HG03280 (cell line): ENCODE measurements around the gene HRK.

ENCODE experiments used
- ATAC-seq: cut with Tn5 transposase; IDR thresholded peaks from one replicate; pipeline ENCODE4 v1.9.1; 2021; ENCODE audit warnings: mild to moderate bottlenecking, moderate library complexity; ENCODE audit not compliant: unreplicated experiment

HRK gene

DNA sequence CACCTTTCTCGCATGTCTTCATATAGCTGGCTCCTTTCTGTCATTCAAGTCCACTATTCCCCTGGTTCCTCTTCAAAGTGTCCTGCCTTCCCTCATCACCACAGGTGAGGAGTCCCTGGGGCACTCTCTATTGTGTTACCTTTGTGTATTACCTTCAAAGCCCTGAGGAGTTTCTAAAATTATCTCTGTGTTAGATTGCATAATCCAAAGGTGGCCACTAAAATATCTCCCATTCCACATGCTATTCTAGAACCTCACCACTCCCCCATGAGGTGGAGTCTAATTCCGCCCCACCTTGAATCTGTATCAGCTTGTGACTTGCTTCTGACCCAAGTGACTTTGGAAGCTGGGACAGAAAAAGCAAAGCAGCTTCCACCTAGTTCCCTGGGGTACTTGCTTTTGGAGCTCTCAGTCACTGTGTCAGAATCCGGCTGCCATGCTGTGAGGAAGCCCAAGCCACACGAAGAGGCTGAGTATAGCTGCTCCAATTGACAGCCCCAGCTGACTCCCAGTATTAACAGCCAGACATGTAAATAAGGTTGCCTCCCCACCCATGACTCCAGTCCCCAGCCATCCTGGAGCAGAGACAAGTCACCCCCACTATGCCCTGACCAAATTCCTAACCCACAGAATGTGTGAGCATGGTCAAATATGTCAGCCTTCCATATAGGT is 6.8 kb downstream of the HRK start:
- no peak for ATAC-seq

DNA sequence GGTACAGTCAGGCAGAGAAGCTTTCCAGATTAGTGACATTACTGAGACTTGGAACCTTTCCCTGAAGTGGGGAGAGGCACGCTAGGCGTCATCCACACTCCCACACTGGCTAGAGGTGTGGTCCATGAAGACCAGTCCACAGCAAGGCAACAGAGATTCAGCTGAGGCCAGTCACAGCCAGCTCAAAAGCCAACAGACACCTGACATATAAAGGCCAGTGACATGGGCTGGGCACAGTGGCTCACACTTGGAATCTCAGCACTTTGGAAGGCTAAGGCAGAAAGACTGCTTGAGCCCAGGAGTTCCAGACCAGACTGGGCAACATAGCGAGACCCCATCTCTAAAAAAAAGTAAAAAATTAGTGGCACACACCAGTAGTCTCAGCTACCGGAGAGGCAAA is 10.9 kb downstream of the HRK start:
- no peak for ATAC-seq

DNA sequence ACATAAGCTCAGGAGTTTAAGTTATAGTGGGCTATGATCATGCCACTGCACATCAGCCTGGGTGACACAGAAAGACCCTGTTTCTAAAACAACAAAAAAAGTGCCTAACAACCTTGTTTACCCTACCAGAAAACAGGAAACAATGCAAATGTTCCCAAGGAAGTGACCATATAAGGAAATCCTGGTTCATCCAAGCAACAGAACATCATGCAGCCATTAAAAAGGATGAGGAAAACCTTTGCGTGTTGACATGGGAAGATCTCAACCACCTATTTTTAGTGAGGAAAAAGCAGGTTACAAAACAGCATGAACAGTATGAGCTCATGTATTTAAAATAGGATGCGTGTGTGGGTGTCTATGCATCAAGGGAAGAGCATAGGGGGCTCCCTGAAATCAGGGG is 13.7 kb downstream of the HRK start:
- ATAC-seq: no peak

DNA sequence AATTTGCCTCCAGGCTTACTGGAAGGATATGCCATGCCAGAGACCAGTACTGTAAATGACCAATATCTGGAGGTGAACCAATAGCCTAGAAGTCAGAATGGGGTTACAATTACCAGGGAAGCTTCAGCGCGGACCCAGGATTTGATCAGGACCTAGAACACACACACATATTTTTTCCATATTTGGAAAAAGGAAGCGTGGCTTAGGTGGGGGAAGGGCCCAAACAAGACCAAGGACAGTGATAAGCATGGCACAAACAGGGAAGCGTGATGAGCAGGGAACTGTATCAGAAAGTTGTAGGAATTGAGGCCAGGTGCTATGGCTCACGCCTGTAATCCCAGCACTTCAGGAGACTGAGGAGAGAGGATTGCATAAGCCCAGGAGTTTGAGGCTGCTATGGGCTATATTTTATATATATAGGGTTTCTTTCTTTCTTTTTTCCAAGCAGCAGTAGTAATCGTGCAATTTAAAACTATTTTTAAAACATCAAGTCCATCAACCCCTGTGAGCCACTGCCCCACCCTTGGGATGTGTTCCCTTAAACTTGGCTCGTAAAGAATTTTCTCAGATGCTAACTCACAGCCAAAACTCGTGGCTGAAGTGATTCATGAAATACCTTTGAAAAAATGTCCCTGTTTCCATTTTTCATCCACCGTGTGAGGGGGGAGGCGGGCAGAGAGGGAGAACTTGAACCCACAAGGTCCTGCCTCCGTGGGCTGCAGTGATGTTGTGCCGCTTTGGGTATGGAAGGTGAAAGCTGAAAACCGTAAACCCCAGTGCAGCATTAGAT is 16.7 kb downstream of the HRK start:
- no peak for ATAC-seq

DNA sequence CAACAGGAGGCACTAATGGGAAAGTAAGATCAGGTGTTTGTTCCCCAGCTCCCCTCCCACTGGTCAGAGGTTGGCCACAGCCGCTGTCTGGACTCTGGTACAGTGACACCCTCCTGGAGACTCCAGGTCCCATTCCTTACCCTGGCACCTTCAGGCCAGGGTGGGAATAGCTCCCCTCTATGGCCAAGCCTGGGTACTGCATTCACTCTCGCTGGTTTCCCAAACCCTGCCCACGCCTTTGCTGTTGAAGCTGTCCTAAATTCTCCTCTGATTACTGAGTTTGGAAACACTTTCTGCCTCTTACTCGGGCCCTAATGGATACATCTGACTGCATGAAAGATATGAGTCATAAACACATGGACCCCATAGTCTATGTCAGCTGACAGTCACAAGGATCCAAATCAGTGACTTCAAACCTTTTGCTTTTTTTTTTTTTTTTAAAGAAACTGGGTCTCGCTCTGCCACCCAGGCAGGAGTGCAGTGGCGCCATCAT is 17.9 kb downstream of the HRK start:
- ATAC-seq: no peak

DNA sequence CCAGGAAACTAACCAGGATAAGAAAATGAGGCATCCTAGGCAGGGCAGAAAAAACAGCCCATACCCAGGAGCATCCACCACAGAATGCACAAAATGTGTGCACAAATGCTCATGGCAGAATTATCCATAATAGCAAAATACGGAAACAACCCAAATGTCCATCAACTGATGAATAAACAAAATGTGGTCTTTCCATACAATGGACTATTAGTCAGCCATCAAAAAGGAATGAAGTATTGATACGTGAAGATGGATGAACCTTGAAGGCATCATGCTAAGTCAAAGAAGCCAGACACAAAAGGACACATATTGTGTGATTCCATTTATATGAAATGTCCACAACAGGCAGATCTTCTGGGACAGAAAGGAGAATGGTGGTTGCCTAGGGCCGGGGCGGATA is 19.1 kb downstream of the HRK start:
- no peak for ATAC-seq

DNA sequence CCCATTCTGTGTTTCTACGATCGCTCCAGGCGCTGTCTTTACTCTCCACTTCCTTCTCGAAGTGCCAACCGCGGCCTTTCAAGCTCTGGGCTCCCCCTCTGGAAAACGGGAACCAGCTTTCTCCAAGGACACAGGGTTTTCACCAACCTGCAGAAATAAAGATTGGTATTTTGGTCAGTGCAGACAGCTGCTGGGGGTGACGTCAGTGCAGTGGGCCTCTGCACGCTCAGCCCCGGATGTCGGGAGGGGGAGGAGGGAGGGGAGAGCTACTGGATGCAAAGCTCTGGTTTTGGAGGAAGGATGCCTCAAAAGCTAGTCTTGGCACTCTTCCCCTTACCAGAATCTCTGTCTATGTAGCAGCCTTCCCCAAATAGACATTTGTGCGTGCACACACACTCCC is 19.9 kb downstream of the HRK start:
- peak; percentile 83 for ATAC-seq

DNA sequence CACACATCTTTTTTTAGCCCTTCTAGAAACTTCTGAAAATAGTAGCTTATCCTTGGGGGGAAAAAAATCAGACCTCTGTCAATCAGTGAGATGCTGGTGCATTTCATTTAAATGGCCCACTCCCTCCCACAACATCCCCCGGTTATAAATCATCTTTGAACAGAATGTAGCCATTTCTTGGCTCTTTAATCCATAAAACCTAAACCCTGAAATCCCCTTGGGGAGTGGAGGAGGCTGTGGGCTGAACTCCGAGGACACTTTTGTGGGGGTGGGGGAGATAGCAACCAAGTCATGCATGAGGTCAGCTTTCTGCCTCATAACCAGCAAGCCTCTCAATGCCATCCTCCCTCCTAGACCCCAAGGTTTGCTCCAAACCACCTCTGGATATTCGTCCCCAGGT is 21.0 kb downstream of the HRK start:
- ATAC-seq: no peak

DNA sequence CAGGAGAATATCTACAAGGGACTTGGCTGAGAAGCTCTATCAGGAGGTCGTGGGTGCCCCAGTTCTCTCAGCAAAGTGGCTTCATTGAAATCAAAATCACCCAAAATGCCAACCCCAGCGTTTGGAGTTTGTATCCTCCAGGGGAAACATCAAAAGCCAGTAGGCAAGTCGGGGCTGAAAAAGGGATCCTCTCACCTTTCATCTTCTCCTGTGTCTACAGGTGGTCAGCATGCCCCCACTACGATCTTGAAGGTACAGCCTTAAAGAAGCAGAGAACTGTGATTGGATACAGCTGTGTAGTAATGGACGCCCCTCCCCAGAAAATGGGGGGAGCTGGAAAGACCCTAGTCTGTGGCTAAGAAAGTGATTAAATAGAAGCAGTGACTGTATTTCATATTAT is 22.2 kb downstream of the HRK start:
- no peak for ATAC-seq

DNA sequence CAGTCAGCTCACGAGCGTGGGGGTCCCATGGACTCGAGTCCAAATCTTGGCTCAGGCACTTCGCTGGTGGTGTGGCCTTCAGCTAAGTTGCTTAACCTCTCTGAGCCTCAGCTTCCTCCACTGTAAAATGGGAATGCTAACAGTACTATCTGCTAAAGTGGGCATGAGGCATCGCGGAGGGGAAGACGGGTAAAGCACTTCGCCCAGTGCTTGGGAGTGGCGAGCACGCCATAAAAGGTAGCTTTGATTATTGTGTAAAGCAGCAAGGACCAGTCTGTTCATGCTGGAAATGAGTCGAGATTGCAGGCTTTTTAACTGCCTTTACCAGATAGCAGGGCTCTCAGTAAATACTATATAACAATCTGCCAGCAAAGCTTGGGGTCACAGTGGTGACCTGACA is 24.5 kb downstream of the HRK start:
- no peak for ATAC-seq

DNA sequence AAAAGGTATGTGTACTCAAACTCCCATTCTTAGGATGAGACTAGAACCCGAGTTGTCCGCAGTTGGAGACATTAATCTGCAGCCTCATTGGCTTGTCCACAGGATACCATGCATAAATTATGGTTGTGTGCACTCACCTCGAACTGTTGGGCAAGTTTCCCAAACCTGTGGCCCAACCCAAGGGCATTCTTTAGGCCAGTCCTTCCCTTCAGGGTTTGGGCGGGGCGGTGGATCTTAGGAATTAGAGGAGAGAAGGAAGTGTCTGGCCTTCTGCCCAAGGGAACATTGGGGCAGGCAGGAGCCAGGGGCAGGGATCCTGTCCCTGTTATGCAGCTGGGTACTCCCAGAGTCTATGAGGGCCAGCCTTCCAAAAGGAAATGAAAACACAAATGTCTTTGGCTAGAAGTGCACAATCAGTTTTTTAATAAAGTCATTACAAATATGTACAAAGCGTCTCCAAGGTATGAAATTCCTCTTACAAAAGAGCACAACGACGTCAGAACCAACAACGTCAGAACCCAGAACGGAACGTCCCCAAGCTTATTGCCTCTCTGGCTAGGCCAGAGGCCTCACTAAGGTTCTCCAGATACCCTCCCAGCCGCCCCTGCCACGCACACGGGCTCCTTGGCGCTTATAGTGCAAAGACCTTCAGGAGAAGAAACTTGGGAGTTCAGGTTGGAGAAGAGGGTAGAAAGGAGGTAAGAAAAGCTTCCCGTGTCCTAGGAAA is 25.3 kb downstream of the HRK start:
- no peak for ATAC-seq

DNA sequence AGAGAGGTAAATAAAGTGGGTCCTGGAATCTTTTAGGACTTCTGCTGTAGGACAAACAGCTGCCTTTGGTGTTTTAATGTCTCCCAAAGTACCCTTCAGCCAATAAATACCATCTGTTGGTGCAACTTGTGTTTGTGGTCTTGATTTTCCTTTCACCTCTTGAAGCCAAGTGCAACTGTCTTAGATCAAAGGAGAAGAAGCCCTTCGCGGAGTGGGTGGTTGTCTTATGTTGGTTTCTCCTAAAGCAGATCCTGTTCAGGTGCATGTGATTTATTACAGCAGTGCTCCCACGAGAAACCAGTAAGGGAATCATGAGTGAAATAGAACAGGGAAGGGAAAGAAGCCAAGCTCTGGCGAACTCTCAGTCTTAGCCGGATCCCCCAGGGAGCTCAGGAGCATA is 27.7 kb downstream of the HRK start:
- ATAC-seq: no peak

DNA sequence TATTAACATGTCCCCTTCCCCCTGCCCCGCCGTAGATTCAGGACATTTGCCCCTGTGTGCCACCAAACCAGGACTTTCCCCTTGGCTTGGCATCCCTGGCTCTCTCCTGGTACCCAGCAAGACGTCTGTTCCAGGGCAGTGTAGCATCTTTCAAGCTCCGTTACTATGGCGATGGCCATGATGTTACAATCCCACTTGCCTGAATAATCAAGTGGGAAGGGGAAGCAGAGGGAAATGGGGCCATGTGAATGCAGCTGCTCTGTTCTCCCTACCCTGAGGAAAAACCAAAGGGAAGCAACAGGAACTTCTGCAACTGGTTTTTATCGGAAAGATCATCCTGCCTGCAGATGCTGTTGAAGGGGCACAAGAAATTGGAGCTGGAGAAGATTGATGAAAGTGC is 28.9 kb downstream of the HRK start:
- no peak for ATAC-seq

DNA sequence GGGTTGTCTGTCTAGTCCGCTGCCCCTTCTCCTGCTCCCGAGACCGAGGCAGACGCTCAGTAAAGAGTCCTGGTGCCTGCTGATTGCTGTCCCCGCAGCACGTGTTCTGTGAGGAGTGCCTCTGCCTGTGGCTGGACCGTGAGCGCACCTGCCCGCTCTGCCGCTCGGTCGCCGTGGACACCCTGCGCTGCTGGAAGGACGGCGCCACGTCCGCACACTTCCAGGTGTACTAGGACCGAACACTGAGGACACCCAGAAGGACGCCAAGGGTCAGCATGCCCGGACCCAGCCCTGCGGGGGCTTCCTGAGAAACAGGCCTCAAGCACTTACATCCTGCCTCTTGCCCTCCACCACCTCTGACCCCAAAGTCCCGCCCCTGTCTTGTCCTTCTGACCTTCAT is 32.0 kb downstream of the HRK start:
- ATAC-seq: no peak

DNA sequence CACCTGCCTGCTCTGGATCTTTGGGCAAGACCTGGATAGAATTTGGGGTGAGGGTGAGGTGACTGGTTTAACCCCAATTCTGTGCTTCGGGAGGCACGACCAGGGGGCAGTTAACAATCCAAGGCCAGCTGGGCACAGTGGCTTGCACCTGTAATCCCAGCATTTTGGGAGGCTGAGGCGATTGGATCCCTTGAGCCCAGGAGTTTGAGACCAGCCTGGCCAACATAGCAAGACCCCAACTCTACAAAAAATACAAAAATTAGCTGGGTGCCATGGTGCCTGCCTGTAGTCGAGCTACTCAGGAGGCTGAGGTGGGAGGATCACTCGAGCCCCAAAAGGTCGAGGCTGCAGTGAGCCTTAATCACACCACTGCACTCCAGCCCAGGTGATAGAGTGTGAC is 38.2 kb downstream of the HRK start:
- no peak for ATAC-seq

DNA sequence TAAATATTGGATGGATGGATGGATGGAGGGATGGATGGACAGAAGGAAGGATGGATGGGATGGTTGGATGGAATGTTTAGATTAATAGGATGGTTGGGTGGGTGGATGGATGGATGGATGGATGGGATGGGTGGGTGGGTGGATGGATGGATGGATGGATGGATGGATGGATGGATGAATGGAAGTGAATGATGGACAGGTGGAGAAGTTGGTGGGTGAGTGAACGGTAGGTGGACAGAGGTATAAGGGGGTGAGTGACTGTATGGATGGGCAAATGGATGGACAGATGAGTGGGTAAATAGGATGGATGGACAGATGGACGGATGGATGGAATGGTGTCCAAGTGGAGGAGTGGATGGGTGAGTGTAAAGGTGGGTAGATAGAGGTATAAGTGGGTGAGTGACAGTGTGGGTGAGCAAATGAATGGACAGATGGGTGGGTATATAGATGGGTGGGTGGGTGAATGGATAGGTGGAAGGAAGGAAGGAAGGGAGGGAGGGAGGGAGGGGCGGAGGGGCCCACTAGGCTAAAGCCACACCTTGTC is 41.9 kb downstream of the HRK start:
- ATAC-seq: no peak

DNA sequence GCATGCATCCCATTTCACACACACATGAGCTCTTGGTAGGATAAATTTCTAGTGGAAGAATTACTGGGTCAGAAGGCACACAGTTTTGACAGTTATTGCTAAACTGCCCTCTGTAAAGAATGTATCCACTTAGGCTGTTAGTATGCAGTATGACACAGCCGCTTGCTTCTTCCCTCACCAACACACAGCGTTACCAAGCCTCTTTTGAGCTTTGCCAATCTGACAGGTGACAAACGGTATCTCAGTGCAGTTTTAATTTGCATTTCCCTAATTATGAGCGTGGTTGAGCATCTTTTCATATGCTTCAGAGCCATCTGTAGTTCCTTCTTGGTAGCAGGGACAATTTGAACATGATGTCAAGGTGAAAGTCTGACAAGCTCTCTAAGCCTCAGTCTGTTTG is 42.9 kb downstream of the HRK start:
- ATAC-seq: no peak

DNA sequence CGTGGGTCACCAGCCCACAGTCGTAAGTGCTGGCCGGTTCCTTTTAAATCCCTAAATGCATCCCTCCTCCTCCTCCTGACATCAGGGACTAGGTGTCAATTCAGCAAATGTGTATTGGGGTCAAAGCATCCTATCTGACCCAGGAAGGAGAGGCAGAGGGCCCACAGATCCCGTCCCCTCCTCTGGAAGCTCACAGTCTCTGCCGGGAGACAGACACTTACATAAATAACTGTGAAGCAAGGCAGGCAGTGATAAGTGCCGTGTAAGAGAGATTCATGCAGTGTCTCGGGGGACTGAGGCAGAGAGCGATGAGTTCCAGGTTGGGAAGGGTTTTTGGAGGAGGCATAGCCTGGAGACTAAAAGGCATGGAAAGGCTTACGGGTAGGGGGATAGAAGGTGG is 44.1 kb downstream of the HRK start:
- ATAC-seq: no peak

DNA sequence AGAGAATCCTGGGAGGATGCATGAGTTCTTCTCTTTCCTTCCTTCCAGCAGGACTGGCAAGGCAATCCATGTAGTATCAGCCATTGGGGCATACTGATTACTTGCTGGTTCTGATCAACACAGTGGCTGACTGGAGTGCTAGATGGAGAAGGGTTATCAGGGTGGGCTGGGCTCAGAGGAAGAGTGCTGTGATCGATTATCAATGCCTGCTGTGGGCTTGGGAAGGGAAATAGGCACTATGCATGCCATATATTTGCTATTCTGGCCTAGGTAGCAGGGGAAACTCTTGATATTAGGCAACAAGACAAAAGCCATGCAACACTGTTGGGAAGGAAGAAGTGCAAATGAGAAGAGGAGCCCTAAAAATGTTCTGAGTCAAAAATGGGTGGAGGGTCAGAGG is 45.8 kb downstream of the HRK start:
- ATAC-seq: no peak

DNA sequence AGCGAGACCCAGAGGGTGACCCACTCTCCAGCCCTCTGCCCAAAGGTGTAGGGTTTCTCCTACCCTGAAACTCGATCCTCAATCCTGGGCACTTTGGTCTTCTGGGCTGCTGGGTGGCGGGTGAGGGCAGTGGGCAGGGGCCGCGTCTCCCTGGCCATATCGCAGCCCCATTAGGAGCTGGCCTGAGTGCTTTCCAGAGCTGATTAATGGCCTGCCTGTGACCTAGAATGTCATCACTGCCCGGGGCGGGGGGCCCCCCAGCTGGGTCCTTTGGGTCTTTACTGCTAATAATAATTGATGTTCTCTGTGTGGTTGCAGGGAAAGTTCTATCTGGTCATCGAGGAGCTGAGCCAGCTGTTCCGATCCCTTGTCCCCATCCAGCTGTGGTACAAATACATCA is 47.8 kb downstream of the HRK start:
- ATAC-seq: no peak

DNA sequence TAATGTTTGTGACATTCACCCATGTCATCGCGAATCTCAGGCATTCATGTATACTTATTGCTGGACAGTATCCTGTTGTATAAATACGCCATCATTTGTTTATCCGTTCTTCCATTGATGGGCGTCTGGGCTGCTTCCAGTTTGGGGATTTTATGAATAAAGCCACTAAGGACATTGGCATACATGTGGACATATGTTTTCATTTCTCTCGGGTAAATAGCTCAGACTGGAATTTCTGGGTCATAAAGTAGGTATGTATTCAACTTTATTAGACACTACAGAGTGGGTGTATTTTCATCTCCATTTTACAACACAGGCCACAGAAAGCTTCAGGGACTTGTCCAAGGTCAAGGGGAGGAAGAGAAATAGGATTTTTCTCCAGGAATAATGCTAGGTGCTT is 48.9 kb downstream of the HRK start:
- ATAC-seq: no peak

DNA sequence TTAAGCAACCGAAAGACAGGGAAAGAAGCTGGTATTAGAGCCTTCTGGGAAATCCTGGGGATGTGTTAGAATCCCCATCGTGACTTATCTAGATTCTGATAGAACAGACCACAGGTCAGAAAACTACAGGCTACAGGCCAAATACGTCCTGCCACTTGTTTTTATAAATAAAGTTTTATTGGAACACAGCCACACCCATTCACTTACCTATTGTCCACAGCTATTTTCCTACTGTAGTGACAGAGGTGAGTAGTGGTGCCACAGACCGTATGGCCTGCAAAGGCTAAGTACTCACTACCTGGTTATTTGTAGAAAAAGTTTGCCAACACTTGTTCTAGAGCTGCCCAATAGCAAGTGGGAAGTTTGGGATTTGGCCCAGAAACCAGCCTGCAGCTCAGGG is 53.8 kb downstream of the HRK start:
- ATAC-seq: no peak
